Esophagus muscularis mucosa (tissue), 4 donors: ENCODE measurements around the gene UQCR10.

Experiments used
- EP300 ChIP-seq: sonication (generic); formaldehyde crosslinking; IDR thresholded peaks from one replicate; pipeline ENCODE4 v1.6.1; 2017; ENCODE audit warnings: antibody characterized with exemption
- POLR2A ChIP-seq: fragments of 450-650 bp; IDR thresholded peaks from one replicate; pipeline ENCODE4 v1.6.1; 2017; ENCODE audit warnings: antibody characterized with exemption, moderate library complexity, mild to moderate bottlenecking, low read depth
- TF ChIP-seq, protein P1 (sequence below), 3 experiments: fragments of 200-600 bp in 2 of 3; fragments of 450-650 bp in 1 of 3; sonication (generic) in 2 of 3; IDR thresholded peaks; one replicate each; pipeline ENCODE4 v1.5.1; 2017 to 2019; ENCODE audit warnings: antibody characterized with exemption in 3 of 3, mild to moderate bottlenecking in 2 of 3, moderate library complexity in 1 of 3

DNA sequence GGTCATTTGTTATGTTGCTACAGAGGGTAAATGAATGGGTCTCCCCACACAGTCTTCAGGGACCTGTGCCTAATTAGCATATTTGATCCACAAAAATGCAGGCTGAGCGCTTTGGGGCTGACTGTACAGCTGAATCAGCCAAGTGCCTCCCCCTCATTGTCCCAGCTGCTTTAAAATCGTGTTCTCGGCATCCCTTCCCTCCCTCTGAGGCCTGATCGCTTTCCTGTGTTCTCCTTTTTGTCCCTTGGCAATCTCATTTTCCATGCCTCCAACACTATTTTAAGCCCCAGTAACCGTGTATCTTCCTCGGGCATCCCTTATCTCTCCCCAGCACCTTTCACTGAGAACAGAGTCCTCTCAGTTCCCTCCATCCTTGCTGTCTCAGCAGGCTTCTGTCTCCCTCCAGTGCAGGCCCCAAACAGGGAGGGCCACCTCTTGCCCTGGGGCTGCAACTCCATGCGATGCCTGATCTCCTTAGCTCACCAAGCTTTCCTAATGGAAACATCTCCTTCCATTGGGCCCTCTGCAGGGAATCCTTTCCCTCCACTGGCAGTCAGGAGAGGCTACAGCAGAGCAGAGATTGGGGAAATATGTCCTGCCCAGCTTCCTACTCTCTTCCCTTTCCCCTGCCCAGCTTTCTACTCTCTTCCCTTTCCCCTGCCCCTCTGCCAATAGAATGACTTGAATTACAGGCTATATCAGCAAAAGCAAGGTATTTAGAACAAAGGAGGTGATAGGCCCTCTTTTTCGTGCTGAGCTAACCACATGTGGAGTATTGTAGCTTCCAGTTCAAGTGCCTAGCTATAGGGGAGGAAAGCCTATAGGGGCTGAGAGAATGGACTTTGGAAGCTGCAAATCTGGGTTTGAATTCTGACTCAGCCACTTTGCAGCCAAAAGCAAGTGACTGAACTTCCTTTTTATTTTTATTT lies 13.8 kb downstream of the UQCR10 start:
- TF ChIP-seq, protein P1, sequence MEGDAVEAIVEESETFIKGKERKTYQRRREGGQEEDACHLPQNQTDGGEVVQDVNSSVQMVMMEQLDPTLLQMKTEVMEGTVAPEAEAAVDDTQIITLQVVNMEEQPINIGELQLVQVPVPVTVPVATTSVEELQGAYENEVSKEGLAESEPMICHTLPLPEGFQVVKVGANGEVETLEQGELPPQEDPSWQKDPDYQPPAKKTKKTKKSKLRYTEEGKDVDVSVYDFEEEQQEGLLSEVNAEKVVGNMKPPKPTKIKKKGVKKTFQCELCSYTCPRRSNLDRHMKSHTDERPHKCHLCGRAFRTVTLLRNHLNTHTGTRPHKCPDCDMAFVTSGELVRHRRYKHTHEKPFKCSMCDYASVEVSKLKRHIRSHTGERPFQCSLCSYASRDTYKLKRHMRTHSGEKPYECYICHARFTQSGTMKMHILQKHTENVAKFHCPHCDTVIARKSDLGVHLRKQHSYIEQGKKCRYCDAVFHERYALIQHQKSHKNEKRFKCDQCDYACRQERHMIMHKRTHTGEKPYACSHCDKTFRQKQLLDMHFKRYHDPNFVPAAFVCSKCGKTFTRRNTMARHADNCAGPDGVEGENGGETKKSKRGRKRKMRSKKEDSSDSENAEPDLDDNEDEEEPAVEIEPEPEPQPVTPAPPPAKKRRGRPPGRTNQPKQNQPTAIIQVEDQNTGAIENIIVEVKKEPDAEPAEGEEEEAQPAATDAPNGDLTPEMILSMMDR (IDR thresholded peaks at IDR 0.05): no peak
- TF ChIP-seq POLR2A (no peak), EP300 (no peak)
